ENCODE data around the gene TAAR6.

TAAR6 gene

GRCh38 chr6:132525866-132526265 lies 44.3 kb upstream of the TAAR6 start:
- TF ChIP-seq GABPA (IDR thresholded peaks at IDR 0.05; ENCODE audit: low read depth) = no peak
- TF ChIP-seq CTCF (IDR thresholded peaks at IDR 0.05; ENCODE audit: insufficient read depth, low read length) = no peak
- no peak for TF ChIP-seq POLR2AphosphoS5 (IDR thresholded peaks at IDR 0.05; ENCODE audit: low read depth)
- TF ChIP-seq SPI1 (IDR thresholded peaks at IDR 0.05; ENCODE audit: borderline replicate concordance, low read depth) = no peak
- TF ChIP-seq REST (IDR thresholded peaks at IDR 0.05; ENCODE audit: insufficient replicate concordance, low read depth) = no peak
- Histone ChIP-seq H3K27ac (replicated peaks) (no peak overlapping the region), H3K4me3 (replicated peaks; ENCODE audit: insufficient read depth, low read length) (no peak overlapping the region), H3K27me3 (ENCODE audit: insufficient read depth, poor library complexity, severe bottlenecking) (peaks cover 9% of the 10 kb centered on the region)
- DNase-seq (ENCODE audit: low read depth in 1 of 2, low spot score in 1 of 2) = no peak

- no peak for DNase-seq (ENCODE audit: low read depth in 1 of 2, low spot score in 1 of 2)
- TF ChIP-seq REST (IDR thresholded peaks at IDR 0.05; ENCODE audit: insufficient replicate concordance, low read depth) (no peak), POLR2AphosphoS5 (IDR thresholded peaks at IDR 0.05; ENCODE audit: low read depth) (no peak), CTCF (IDR thresholded peaks at IDR 0.05; ENCODE audit: insufficient read depth, low read length) (no peak), SPI1 (IDR thresholded peaks at IDR 0.05; ENCODE audit: borderline replicate concordance, low read depth) (no peak), GABPA (IDR thresholded peaks at IDR 0.05; ENCODE audit: low read depth) (no peak)
Observed at GRCh38 chr6:132526461-132526860, 43.7 kb upstream of the TAAR6 start.

GRCh38 chr6:132527791-132528190 lies 42.3 kb upstream of the TAAR6 start:
- TF ChIP-seq SPI1 (IDR thresholded peaks at IDR 0.05; ENCODE audit: borderline replicate concordance, low read depth) (no peak), GABPA (IDR thresholded peaks at IDR 0.05; ENCODE audit: low read depth) (no peak), CTCF (IDR thresholded peaks at IDR 0.05; ENCODE audit: insufficient read depth, low read length) (no peak), POLR2AphosphoS5 (IDR thresholded peaks at IDR 0.05; ENCODE audit: low read depth) (no peak), REST (IDR thresholded peaks at IDR 0.05; ENCODE audit: insufficient replicate concordance, low read depth) (no peak)
- H3K4me3 ChIP-seq (replicated peaks; ENCODE audit: insufficient read depth, low read length) = no peak overlapping the region
- H3K27ac ChIP-seq (replicated peaks) = no peak overlapping the region
- DNase-seq (ENCODE audit: low read depth in 1 of 2, low spot score in 1 of 2) = no peak
- H3K27me3 ChIP-seq (ENCODE audit: insufficient read depth, poor library complexity, severe bottlenecking) = peaks cover 5% of the 10 kb centered on the region

More at GRCh38 chr6:132526461-132526860, 43.7 kb upstream of the TAAR6 start:
- no peak overlapping the region for H3K4me3 ChIP-seq (replicated peaks; ENCODE audit: insufficient read depth, low read length)
- H3K27ac ChIP-seq (replicated peaks) = no peak overlapping the region
- peaks cover 8% of the 10 kb centered on the region for H3K27me3 ChIP-seq (ENCODE audit: insufficient read depth, poor library complexity, severe bottlenecking)
